HG03039 (cell line): ENCODE data around the gene SEMA5B.

ENCODE experiments used
- ATAC-seq: cut with Tn5 transposase; IDR thresholded peaks from one replicate; pipeline ENCODE4 v1.9.1; 2021; ENCODE audit warnings: mild to moderate bottlenecking, moderate library complexity; ENCODE audit not compliant: unreplicated experiment

Gene SEMA5B

DNA sequence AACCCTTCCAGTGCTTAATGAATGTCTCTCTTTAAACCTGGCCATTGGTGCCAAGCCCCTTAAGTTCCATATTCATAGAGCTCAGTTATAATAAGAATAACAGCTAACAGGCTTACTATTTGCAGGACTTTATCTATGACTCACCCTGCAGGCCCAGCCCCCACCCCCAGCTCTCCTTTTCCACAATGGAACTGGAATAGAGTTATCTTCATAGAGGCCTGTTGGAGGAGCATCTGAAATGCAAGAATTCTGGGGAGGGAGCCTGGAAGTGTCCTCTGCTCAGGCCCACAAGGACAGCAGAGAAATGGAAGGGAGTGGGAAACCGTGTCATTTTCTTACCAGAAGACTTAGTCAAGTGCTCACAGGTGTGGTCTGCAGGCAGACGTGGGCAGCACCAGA, 52.8 kb downstream of the SEMA5B start:
- ATAC-seq: no peak

DNA sequence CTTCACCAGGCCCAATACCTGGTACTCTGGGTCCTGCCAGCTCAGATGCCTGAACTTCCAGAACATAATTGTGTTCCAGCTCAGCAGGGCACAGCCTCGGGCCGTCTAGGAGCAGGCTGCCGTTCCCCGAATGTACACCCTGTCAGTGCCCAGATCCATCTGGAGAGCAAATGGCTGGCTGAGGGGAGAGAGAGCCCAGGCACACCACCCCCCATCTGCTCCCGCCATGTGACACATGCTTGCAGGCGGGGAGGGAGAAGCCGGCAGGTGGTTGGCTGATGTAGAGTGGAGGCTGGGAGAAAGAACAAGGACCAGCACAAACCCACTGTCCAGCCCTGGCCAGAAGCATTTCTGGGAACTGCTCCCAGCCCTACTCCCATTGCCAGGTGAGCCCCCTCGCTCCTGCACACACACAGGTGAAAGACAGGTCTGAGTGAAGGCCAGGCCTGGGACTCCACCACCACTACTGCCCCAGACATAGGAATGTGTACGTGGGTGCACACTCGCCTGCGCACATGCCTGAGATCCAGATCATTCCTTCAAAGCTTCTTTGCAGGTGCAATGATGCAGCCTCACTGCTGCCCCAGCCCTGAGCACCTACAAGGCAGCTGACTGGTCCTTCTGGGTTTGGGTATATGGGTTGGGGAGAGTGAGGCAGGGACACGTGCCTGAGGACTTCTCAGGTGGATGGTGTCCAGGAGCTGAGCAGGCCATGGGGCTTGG, 53.5 kb downstream of the SEMA5B start:
- ATAC-seq: no peak

DNA sequence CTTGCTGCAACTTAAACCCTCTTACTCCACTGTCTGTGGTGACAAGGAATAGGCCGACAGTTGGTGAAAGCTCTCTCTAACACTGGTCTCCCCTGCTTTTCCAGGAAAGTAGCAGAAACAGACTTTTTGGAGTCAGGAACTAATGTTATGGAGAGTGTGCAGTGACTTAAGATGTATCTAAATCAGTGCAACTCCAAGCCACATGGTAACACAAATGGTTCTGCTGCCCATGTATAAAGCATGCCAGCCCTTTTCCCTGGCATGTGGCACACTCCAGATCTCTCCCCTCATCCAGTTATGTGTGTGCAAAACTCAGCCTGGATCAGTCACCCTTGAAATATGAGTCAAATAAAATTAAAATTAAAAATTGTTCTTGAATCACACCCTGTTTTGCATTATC, 55.4 kb downstream of the SEMA5B start:
- no peak for ATAC-seq

DNA sequence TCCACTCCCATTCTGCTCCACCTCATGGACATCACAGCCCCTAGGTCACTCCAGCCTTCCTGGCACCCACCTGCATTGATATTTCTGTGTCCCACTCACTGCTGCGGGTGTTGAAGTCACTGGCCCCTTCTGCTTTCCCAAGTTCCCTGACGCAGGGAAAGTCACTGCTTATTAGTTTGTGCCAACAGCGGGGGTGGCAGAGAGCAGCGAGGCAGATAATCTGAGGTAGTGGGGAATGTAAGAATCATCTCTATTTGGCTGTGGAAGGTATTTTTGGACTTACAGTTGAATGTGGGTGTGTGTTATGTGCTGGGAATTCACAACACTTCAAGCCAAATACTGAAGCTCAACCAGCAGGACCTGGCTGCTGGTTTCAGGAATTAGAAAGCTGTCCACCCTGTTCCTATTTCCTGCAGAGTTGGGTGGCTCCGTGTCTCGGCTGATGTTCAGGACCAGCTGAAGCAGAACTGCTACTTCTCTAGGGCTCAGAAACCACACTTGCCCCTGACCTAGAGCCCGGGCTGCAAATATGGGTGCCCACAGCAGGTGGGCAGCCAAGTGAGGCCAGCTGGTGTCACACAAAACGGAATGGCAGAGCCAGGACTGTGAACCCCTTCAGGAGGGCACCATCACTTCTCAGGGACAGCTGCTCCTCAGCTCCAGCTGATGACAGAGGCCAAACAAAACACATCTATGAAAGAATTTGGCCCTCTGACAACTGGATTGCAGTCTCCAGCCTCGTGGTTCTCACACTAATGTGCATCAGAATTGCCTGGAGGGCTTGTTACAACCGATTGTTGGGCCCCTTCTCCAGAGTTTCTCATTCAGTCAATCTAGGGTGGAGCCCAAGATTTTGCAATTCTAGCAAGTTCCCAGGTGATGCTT, 57.7 kb downstream of the SEMA5B start:
- ATAC-seq: no peak

DNA sequence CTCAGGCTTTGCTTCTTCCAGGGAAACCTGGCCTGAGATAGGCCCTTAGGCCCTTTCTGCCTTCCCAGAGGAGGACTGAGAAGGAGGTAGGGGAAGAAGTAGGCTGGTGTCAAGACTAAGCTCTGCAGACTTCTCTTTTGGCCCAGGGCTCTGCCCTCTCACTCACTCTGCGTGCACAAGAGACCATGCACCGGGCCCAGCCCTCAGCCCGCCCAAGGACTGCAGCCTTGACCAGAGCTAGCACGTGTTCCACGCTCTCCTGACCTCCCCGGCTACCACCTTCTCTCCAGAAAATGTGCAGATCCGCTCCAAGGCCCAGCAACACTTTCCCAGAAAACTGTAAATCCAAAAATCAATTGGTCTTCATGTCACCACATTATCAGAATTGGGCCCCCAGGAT, 59.8 kb downstream of the SEMA5B start:
- no peak for ATAC-seq

DNA sequence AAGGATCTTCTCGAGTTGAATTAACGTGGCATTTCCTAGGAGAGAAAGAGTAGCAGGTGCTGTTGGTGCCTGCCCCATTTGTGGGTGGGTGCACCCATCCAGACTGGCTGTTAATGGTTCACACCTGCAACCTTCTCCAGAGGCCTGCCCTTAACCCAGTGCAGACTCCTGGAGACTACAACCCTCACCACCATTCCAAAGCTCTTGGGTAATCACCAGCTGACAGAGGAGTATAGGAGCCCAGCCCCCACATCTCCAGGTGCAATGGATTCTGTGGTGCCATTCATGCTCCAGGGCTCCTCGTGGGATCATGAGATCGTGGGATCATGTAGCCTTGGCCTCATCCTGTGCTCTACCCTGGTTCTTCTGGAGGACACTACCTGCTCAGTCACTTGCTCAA, 60.2 kb downstream of the SEMA5B start:
- ATAC-seq: no peak

DNA sequence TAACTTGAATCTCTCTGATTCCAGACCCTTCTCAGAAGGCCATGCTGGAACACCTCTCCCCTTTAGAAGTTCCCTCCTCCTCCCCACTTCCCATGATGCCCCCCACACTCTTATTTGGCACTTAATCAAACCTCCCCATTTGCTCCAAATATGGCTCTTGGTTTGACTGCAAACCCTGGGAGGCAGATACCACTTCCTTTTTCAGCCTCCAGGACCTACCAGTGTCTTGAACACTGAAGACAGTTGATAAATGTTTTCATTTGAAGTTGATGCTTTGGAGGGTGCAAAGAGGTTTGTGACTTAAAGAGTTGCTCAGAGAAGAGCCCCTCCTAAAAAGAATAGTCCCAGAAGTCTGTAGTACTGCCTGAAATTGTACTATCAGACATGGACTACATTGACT, 61.5 kb downstream of the SEMA5B start:
- no peak for ATAC-seq

DNA sequence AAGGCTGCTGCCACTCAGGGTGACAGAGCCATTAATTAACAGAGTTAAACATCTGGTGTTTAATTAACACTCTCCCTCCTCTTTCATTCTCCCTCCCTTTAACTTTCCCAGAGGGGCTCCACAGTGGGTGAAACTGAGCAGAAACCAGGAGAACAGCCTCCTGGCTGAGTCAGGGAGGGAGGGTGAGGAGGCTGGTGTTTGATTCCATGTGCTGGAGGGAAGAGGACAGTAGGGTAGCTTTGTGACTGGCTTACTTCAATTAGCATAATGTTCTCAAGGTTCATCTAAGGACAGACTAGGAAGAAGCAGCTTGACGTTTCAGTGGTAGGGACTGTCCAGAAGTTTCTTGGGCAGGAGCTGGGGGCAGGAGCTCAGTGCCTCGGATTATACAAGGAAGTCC, 62.8 kb downstream of the SEMA5B start:
- no peak for ATAC-seq

DNA sequence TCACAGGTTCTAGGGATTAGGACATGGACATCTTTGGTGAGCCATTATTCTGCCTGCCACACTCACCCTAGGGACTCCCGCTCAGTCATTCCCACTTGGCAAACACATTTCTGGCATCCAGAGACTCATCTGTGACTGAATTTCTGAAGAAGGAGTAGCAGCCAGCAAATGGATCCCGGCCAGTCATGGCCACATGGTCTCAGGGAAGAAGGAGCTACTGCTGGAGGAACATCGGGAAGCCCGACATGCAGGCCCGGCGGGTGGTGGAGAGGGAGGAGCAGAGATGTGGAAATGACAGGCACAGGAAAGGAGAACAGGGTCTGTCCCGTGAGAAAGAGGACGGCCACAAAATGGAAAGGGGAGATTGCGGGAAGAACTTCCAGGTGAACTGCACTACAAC, 65.4 kb downstream of the SEMA5B start:
- ATAC-seq: no peak

DNA sequence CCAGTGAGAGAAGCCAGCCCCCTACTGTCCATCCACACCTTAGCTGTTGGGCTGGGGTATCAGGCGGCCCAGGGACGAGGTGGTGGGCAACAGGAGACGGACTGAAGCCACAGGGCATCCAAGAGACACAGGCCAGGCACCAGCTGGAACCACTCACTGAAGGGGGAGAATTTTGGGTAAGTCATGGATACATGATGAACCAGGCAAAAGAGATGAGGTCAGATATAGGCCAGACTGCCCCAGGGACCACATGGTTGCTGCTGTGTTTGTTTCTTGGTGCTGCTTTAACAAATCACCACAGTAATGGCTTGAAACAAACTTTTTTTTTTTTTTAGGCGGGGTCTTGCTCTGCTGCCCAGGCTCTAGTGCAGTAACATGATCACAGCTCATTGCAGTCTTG, 66.4 kb downstream of the SEMA5B start:
- ATAC-seq: no peak

DNA sequence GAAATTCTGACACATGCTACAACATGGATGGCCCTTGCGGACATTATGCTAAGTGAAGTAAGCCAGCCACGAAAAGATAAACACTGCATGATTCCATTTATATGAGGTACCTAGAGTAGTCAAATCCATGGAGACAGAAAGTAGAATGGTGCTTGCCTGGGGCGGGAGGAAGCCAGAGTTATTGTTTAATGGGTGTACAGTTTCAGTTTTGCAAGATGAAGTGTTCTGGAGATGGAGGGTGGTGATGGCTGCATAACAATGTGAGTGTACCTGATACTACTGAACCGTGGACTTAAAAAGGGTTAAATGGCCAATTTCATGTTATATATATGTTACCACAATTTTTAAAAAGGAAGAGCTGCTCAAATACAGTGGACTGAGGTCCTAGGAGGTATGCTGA, 66.9 kb downstream of the SEMA5B start:
- ATAC-seq: no peak

DNA sequence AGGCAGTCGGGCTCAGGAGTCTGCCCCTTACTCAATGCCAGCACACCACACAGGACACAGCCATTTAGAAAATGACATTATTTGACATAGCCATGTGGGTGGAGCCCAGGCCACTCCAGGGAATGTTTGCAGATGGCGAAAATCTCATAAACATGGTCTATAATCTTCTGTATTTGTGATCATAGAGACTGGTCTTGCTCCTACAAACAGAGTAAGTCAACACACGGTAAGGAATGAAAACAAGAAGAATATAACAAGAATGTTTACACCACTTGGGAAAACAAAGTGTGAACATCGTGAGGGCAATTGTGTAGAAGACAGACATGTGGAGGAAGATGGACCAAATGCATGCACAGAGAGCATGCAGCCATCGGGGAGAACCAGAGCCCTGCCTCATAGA, 68.2 kb downstream of the SEMA5B start:
- no peak for ATAC-seq

DNA sequence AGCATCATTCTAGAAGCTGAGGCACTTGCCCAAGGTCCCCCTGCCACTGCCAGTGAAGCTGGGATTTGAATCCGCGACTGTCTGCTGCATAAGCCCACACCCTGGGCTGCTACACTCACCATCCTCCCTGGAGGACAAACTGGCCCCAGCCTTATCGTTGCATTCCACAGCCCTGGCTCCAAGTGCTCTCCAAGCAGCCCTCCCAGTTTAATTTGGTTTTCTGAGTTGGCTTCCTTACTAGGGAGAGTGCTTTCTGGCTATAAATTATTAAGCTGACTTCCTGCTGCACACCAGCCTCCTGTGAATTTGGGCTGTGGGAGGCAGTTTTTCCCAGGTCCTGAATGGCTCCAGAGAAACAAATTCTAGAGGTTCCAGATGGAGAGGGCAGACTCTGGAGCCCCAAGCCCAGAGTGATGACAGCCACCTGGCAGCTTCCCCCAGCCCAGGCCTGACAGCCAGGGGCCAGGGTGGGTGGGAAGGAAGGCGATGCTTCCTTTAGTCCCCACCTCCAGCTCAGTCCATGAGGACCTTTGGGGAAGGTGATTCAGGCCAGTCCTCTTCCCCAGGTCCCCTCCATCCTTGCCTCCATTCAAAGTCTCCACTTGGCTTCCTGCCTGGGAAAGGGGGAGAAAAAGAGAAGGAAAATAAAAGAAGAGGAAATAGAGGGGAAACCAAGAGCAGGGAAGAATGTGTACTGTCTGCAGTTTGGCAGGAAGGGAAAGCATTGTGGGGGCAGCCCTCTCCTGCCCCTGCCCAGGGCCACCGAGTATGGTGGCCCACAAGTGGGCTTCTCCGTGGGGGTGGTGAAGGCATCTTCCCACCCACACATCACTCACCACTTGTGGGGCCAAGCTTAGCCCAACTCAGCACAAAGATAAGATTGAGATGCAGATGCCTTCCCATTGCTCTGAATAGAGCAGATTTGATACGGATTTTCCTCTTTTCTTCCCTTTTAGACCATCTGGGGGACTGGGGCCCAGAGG, 69.6 kb downstream of the SEMA5B start:
- no peak for ATAC-seq

DNA sequence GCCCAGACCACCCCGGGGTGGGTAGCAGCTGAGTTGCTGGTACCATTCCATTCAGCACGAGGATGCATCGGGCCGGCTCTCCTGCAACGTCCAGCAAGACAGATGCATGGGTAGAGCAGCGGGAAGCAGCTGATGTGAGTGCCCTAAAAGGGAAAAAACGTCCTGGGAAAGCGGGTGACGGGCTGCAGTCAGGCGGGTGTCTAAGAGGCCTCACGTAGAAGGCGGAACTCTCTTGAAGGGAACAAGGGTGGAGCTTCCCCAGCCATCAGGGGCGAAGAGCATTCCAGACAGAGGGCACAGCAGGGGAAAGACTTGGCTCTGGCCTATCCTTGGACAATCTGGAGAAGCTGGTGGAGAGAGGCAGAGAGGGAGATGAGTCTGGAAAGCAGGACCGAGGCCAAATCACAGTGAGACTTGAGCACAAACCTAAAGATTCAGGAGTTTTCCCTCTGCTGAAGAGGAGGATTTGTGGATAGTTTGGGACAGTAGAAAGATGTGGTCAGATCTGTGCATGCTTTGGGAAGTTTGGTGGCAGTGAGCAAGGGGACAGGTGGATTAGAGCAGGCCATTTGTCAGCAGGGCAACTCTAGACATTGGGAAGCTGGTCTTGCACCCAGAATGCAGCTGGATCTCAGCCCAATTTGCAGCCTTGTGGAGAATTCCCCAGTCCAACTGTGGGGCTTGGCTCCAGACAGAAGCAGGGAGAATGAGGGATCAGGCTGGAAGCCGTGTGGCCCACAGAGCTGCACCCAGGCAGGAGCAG, 70.7 kb downstream of the SEMA5B start:
- no peak for ATAC-seq

DNA sequence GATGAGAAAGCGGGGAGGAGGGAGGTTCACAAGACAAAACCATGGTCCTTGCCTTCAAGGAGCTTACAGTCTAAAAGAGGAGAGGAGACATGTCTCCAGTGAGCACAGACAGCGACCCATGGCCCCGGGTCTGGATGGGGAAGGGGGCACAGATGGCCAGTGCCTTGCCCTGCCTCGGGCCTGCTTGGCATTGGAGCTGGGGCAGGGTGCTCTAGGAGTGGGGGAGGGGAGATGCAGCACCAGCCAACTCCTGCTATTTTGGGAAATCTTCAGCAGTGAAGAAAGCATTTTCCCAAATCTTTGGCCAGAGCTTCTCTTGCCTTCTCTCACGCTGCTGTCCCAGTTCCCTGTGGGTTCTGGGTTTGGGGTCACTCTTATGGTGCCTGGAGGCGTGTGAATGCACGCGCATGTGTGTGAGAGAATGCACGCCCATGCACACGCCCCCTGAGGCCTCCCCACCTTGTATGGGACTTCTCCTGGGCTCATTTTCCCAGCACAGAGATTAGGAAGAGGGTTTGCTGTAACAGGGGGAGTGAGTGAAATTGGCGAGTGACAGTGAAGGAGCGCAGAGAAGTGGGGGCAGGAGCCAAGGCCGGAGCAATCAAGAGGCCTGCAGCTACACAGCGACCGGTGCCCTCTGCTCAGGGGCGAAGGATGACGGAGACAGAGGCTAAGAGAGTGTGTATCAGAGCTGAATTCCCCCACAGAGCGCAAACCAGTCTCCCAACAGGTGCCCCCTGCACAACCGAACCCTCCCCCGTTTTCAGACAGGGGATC, 71.5 kb downstream of the SEMA5B start:
- no peak for ATAC-seq

DNA sequence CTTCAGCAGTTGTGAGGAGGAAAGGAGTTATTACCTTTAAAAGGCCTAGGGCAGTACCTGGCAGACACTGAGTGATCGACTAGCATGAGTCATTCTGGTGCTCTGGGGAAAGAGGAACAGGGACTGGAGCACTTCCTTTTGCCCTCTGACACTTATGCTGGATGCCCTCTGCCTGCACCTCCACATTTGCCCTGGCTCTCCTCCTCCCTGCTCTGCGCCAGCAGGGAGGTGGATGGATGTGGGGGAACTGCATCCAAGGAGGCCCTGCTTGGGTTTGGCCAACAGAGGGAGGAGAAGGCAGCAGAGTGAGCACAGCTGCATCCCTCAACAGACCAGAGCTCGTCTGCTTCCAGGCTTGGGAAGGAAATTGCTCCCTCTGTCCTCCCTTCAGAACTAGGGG, 75.0 kb downstream of the SEMA5B start:
- ATAC-seq: no peak

DNA sequence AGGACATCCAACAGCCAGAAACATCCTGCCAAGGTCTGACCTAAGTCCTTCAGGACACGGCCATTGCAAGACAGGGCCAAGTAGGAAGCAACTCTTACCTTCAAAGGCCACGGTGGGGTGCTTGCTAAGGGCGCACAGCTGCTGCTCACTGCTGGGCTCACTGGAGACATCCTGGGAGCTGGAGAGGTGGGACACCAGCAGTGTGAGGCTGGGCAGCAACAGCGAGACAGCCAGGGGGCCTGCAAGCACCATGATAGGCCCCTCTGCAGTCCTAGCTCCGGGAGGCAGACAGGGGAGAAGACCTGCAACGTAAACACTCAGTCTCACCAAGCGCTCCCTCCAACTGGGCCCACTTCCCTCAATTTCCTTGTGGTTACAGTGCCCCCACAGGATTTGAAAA, 79.2 kb downstream of the SEMA5B start:
- ATAC-seq: no peak

DNA sequence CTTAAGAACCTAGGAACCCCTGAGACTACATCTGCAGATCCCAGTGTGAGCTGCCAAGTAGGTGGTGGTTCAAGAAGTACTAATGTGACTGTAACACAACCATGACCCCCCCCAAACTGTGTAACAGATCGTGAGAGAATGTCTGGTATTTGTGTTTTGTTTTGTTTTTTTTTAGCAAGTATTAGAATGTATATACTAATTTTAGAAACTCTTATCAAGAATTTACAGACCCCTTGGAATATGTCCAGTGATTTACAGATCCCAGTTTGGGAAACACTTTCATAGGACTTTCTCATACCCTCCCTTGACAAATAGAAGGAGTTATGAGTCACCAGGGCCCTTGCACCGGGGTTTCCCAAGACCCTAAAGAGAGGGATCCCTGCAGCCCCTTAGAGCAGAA, 79.8 kb downstream of the SEMA5B start:
- no peak for ATAC-seq

DNA sequence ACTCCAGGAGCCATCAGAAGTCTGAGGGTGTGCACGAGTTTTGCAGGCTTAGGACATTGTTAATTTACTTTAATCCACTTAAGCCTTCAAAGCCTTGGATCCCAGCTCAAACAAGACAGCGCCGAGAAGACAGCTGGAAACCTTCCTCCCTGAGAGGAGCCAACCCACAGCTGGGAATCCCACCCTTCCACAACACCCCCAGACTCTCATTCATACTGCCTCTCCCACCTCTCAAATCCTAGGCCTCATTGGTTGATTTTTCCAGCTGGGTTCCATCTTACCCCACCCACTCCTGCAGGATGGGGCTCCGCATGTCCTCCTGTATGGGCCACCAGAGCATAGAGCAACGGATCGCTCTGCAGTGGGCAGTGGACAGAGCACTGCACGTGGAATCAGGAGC, 80.4 kb downstream of the SEMA5B start:
- ATAC-seq: no peak

DNA sequence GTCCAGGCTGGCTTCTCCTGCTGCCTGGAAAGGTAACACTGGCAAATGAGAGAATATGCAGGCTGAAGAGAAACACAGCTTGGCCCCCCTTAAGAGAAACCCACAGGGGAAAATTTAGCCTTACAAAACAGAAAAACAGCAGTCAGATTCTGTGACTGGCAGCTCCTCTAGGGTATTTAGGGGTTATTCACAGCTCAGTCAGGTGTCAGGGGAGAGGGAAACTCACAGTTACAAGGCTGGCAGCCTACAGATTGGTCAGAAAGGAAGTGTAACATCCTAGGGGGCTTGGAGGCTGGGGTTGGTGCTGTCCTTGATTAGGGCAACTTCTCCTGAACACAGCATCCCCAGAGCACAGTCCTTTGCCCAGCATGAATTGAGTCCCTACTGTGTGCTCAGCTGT, 81.4 kb downstream of the SEMA5B start:
- ATAC-seq: no peak
